CD14-positive monocyte (primary cell): ENCODE data around the gene SLIT1. TPM values are rescaled to one million over a fixed set of nuclear protein-coding genes. Genes with fewer than 3 reads are reported as not detected.
A peak's percentile ranks its signal among the peaks of the same experiment; 100 is the strongest.

Experiments used
- DNase-seq, 3 donors: peaks; one replicate each; pipeline ENCODE4 v3.0.0-alpha.2; 2011 to 2022
- H2AFZ ChIP-seq: 2 replicates; pipeline ENCODE4 v1.6.0; 2012; ENCODE audit warnings: mild to moderate bottlenecking, low read depth, low read length, inconsistent platforms; ENCODE audit not compliant: insufficient read depth, poor library complexity, severe bottlenecking
- H3K27ac ChIP-seq, 2 donors: 1 replicate in 1 of 2; 2 replicates in 1 of 2; pipeline ENCODE4 v1.5.1; 2012 to 2013; ENCODE audit warnings: low read length in 2 of 2, control low read depth in 1 of 2, inconsistent platforms in 1 of 2, low read depth in 1 of 2, mild to moderate bottlenecking in 1 of 2
- H3K27me3 ChIP-seq, 2 donors: one replicate each; pipeline versions ENCODE4 v1.6.0 to v1.6.1; 2011 to 2013; ENCODE audit warnings: low read length in 2 of 2; ENCODE audit not compliant: control insufficient read depth in 2 of 2, insufficient read depth in 2 of 2
- H3K36me3 ChIP-seq, 2 donors: replicated peaks in 1 of 2; 1 replicate in 1 of 2; 2 replicates in 1 of 2; pipeline versions ENCODE4 v1.5.1 to v1.6.1; 2012 to 2013; ENCODE audit warnings: low read length in 2 of 2, control low read depth in 1 of 2, inconsistent platforms in 1 of 2, mild to moderate bottlenecking in 1 of 2; ENCODE audit not compliant: insufficient read depth in 2 of 2, control insufficient read depth in 1 of 2
- H3K4me1 ChIP-seq, 2 donors: 1 replicate in 1 of 2; 2 replicates in 1 of 2; pipeline versions ENCODE4 v1.5.1 to v1.6.1; 2012 to 2013; ENCODE audit warnings: low read length in 2 of 2, control low read depth in 1 of 2, inconsistent platforms in 1 of 2, mild to moderate bottlenecking in 1 of 2, moderate library complexity in 1 of 2; ENCODE audit not compliant: insufficient read depth in 2 of 2, control insufficient read depth in 1 of 2
- H3K4me2 ChIP-seq: replicated peaks from 2 replicates; pipeline ENCODE3; 2012; ENCODE audit warnings: low read length, moderate library complexity, mild to moderate bottlenecking; ENCODE audit not compliant: poor library complexity, severe bottlenecking; ENCODE audit errors: extremely low read depth
- H3K4me3 ChIP-seq, 3 experiments: fragments of 200-600 bp in 1 of 3; sonication (generic) in 1 of 3; replicated peaks in 1 of 3; 1 replicate in 2 of 3; 2 replicates in 1 of 3; pipeline ENCODE4 v1.5.1; 2011 to 2013; ENCODE audit warnings: low read length in 3 of 3, mild to moderate bottlenecking in 3 of 3, control low read depth in 2 of 3, low read depth in 2 of 3, inconsistent platforms in 1 of 3, moderate library complexity in 1 of 3
- H3K79me2 ChIP-seq: 2 replicates; pipeline ENCODE4 v1.6.0; 2012; ENCODE audit warnings: mild to moderate bottlenecking, control low read depth, inconsistent platforms, low read length, moderate library complexity; ENCODE audit not compliant: insufficient read depth
- H3K9ac ChIP-seq: 2 replicates; pipeline ENCODE4 v1.6.0; 2017; ENCODE audit warnings: low read length, mild to moderate bottlenecking; ENCODE audit not compliant: insufficient read depth, poor library complexity, severe bottlenecking
- H3K9me3 ChIP-seq, 2 donors: replicated peaks in 1 of 2; 1 replicate in 1 of 2; 2 replicates in 1 of 2; pipeline versions ENCODE4 v1.5.1 to v1.6.1; 2012 to 2013; ENCODE audit warnings: low read length in 2 of 2, control low read depth in 1 of 2; ENCODE audit not compliant: control insufficient read depth in 1 of 2, insufficient read depth in 1 of 2
- H4K20me1 ChIP-seq: 2 replicates; pipeline ENCODE4 v1.6.0; 2012; ENCODE audit warnings: mild to moderate bottlenecking, low read length, control low read depth, moderate library complexity; ENCODE audit not compliant: insufficient read depth
- H3K27ac Mint-ChIP-seq, 7 donors: one replicate each; pipeline ENCODE4 v1.8.0; 2020; ENCODE audit warnings: mild to moderate bottlenecking in 7 of 7, mixed read lengths in 7 of 7, moderate library complexity in 6 of 7, inconsistent platforms in 2 of 7
- H3K27me3 Mint-ChIP-seq, 3 donors: one replicate each; pipeline ENCODE4 v1.8.0; 2021 to 2022; ENCODE audit warnings: low read depth in 3 of 3, mild to moderate bottlenecking in 3 of 3, mixed read lengths in 3 of 3, moderate library complexity in 3 of 3, inconsistent platforms in 1 of 3
- H3K36me3 Mint-ChIP-seq, 2 donors: one replicate each; pipeline ENCODE4 v1.8.0; 2020; ENCODE audit warnings: mixed read lengths in 2 of 2, inconsistent platforms in 1 of 2, mild to moderate bottlenecking in 1 of 2
- H3K4me1 Mint-ChIP-seq: one replicate; pipeline ENCODE4 v1.8.0; 2020; ENCODE audit warnings: mild to moderate bottlenecking, mixed read lengths
- H3K4me3 Mint-ChIP-seq, 2 donors: one replicate each; pipeline ENCODE4 v1.8.0; 2020; ENCODE audit warnings: mild to moderate bottlenecking in 2 of 2, mixed read lengths in 2 of 2, moderate library complexity in 1 of 2
- H3K9me3 Mint-ChIP-seq, 7 donors: one replicate each; pipeline ENCODE4 v1.8.0; 2020 to 2022; ENCODE audit warnings: mixed read lengths in 7 of 7, mild to moderate bottlenecking in 6 of 7, moderate library complexity in 6 of 7, inconsistent platforms in 2 of 7
- CTCF ChIP-seq: fragments of 200-600 bp; IDR thresholded peaks from one replicate; pipeline ENCODE4 v1.8.0; 2022; ENCODE audit warnings: antibody characterized with exemption, mild to moderate bottlenecking
- WGBS: methylation state at CpG from one replicate; pipeline ENCODE4 v1.1.5; 2013; ENCODE audit warnings: missing lambda C conversion rate; ENCODE audit not compliant: insufficient coverage; 5-methylcytosine and 5-hydroxymethylcytosine counted together
- intact Hi-C, 2 donors: fragments of 100-400 bp; cut with micrococcal nuclease; formaldehyde crosslinking; loops; one replicate each; pipeline versions ENCODE4 v1.15.0 to v1.15.1; 2023
- polyA plus RNA-seq, 3 donors: library from polyadenylated mRNA; depleted of rRNA in 1 of 3; unstranded in 2 of 3; stranded (reverse) in 1 of 3; fragments of 300-500 nt in 2 of 3; fragments of >200 nt in 1 of 3; fragmentation: Illumina TruSeq in 2 of 3; gene quantifications; 1 replicate in 2 of 3; 2 replicates in 1 of 3; pipeline ENCODE4 v1.2.3, GENCODE V29; 2012 to 2021

The SLIT1 gene
- polyA plus RNA-seq, 3 donors, result 0.05 to 0.81 (median 0.16) TPM

- no peak for DNase-seq
- peaks cover 17 to 64% of the 10 kb centered on the region in 2 donors for H3K27me3 ChIP-seq
- TF ChIP-seq CTCF, result no peak
- Mint-ChIP-seq H3K36me3 (peaks cover 0 to 3% of the 10 kb centered on the region in 2 donors), H3K4me1 (peaks cover 1% of the 10 kb centered on the region), H3K27ac (no peak overlapping the region), H3K4me3 (no peak overlapping the region), H3K9me3 (peaks cover 0 to 6% (median 0%) of the 10 kb centered on the region in 7 donors), H3K27me3 (peaks cover 51 to 70% (median 59%) of the 10 kb centered on the region in 3 donors)
- intact Hi-C loops, result no loop called here
- no peak overlapping the region for H3K4me2 ChIP-seq
- no peaks in the 10 kb centered on the region for H3K36me3 ChIP-seq
- no peaks in the 10 kb centered on the region for H3K4me1 ChIP-seq
- no peak overlapping the region for H2AFZ ChIP-seq
- no peaks in the 10 kb centered on the region for H4K20me1 ChIP-seq
- H3K27ac ChIP-seq, result no peak overlapping the region
- H3K79me2 ChIP-seq, result no peaks in the 10 kb centered on the region
- 93% methylated on average over 2 of the region's 2 CpGs for WGBS
- H3K9me3 ChIP-seq, result peaks cover 0 to under 1% of the 10 kb centered on the region in 2 donors
- no peak overlapping the region for H3K4me3 ChIP-seq
- no peak overlapping the region for H3K9ac ChIP-seq
Measured at GRCh38 chr10:97190450-97190849, 4.7 kb upstream of the SLIT1 start.

GRCh38 chr10:97188261-97188711, 2.5 kb upstream of the SLIT1 start:
- no peak for DNase-seq
- peaks cover 0 to 5% of the 10 kb centered on the region in 2 donors for H3K36me3 Mint-ChIP-seq
- H3K27ac Mint-ChIP-seq, result peak overlapping the region in 2 of 7 donors; percentile 16 to 67
- Histone ChIP-seq H2AFZ (no peak overlapping the region), H3K27ac (no peak overlapping the region), H3K4me2 (no peak overlapping the region), H4K20me1 (no peaks in the 10 kb centered on the region), H3K27me3 (peaks cover 26 to 71% of the 10 kb centered on the region in 2 donors), H3K9me3 (peaks cover 0 to 13% of the 10 kb centered on the region in 2 donors), H3K79me2 (no peaks in the 10 kb centered on the region), H3K4me3 (no peak overlapping the region), H3K9ac (no peak overlapping the region), H3K4me1 (no peaks in the 10 kb centered on the region), H3K36me3 (no peaks in the 10 kb centered on the region)
- H3K4me1 Mint-ChIP-seq, result peaks cover 1% of the 10 kb centered on the region
- no peak for TF ChIP-seq CTCF
- peaks cover 59 to 75% (median 61%) of the 10 kb centered on the region in 3 donors for H3K27me3 Mint-ChIP-seq
- H3K4me3 Mint-ChIP-seq, result no peak overlapping the region
- intact Hi-C loops, result no loop called here
- H3K9me3 Mint-ChIP-seq, result peaks cover 0 to 10% (median 3%) of the 10 kb centered on the region in 7 donors
- WGBS, result 81% methylated on average over 9 of the region's 11 CpGs
